ENCODE measurements around the gene SLIT3.

- TF ChIP-seq EZH2 (IDR thresholded peaks at IDR 0.05; ENCODE audit: borderline replicate concordance, control insufficient read depth, low read depth, low read length) (no peak), CREB1 (IDR thresholded peaks at IDR 0.05; ENCODE audit: low read depth) (no peak), MYC (IDR thresholded peaks at IDR 0.05; ENCODE audit: insufficient read depth, insufficient read length, insufficient replicate concordance, low read length, severe bottlenecking) (no peak), SREBF2 (IDR thresholded peaks at IDR 0.05; ENCODE audit: low read length) (no peak), SIN3A (IDR thresholded peaks at IDR 0.05; ENCODE audit: low read depth, low read length) (no peak), ZZZ3 (IDR thresholded peaks at IDR 0.05; ENCODE audit: control insufficient read depth, insufficient read length, low read depth) (no peak), ZNF274 (IDR thresholded peaks at IDR 0.05; ENCODE audit: insufficient read depth, insufficient read length) (no peak)
- TF ChIP-seq, protein P1, sequence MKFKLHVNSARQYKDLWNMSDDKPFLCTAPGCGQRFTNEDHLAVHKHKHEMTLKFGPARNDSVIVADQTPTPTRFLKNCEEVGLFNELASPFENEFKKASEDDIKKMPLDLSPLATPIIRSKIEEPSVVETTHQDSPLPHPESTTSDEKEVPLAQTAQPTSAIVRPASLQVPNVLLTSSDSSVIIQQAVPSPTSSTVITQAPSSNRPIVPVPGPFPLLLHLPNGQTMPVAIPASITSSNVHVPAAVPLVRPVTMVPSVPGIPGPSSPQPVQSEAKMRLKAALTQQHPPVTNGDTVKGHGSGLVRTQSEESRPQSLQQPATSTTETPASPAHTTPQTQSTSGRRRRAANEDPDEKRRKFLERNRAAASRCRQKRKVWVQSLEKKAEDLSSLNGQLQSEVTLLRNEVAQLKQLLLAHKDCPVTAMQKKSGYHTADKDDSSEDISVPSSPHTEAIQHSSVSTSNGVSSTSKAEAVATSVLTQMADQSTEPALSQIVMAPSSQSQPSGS (IDR thresholded peaks at IDR 0.05; ENCODE audit: low read length): no peak
- TF ChIP-seq, protein P2, sequence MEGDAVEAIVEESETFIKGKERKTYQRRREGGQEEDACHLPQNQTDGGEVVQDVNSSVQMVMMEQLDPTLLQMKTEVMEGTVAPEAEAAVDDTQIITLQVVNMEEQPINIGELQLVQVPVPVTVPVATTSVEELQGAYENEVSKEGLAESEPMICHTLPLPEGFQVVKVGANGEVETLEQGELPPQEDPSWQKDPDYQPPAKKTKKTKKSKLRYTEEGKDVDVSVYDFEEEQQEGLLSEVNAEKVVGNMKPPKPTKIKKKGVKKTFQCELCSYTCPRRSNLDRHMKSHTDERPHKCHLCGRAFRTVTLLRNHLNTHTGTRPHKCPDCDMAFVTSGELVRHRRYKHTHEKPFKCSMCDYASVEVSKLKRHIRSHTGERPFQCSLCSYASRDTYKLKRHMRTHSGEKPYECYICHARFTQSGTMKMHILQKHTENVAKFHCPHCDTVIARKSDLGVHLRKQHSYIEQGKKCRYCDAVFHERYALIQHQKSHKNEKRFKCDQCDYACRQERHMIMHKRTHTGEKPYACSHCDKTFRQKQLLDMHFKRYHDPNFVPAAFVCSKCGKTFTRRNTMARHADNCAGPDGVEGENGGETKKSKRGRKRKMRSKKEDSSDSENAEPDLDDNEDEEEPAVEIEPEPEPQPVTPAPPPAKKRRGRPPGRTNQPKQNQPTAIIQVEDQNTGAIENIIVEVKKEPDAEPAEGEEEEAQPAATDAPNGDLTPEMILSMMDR (IDR thresholded peaks at IDR 0.05 in 2 of 3, conservative IDR thresholded peaks at IDR 0.05 in 1 of 3; ENCODE audit: control insufficient read depth in 2 of 3, extremely low read depth in 1 of 3, insufficient read depth in 1 of 3, low read depth in 3 of 3, low read length in 3 of 3): no peak
- TF ChIP-seq, protein P3, sequence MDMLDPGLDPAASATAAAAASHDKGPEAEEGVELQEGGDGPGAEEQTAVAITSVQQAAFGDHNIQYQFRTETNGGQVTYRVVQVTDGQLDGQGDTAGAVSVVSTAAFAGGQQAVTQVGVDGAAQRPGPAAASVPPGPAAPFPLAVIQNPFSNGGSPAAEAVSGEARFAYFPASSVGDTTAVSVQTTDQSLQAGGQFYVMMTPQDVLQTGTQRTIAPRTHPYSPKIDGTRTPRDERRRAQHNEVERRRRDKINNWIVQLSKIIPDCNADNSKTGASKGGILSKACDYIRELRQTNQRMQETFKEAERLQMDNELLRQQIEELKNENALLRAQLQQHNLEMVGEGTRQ (IDR thresholded peaks at IDR 0.05; ENCODE audit: borderline replicate concordance, low read depth, low read length): no peak
Measured at GRCh38 chr5:169333518-169333917, 32.6 kb upstream of the SLIT3 start.
